Nephron progenitor cell (in vitro differentiated cells): ENCODE results near the gene LRCH3.
A peak's percentile ranks its signal among the peaks of the same experiment; 100 is the strongest.

Source experiments
- DNase-seq: peaks from one replicate; pipeline ENCODE4 v3.0.0; 2021
- H3K27ac Mint-ChIP-seq: 2 replicates; pipeline ENCODE4 v1.8.0; 2021; ENCODE audit warnings: mild to moderate bottlenecking, moderate library complexity, mixed read lengths
- H3K27me3 Mint-ChIP-seq: 2 replicates; pipeline ENCODE4 v1.8.0; 2021; ENCODE audit warnings: mild to moderate bottlenecking, low read depth, mixed read lengths; ENCODE audit not compliant: poor library complexity
- H3K36me3 Mint-ChIP-seq: 2 replicates; pipeline ENCODE4 v1.8.0; 2021; ENCODE audit warnings: low read depth, mixed read lengths
- H3K4me1 Mint-ChIP-seq: 2 replicates; pipeline ENCODE4 v1.8.0; 2021; ENCODE audit warnings: mixed read lengths
- H3K4me3 Mint-ChIP-seq: 2 replicates; pipeline ENCODE4 v1.8.0; 2021; ENCODE audit warnings: mild to moderate bottlenecking, moderate library complexity, mixed read lengths
- H3K9me3 Mint-ChIP-seq: 2 replicates; pipeline ENCODE4 v1.8.0; 2021; ENCODE audit warnings: mild to moderate bottlenecking, moderate library complexity, mixed read lengths
- CTCF ChIP-seq: fragments of 200-600 bp; sonication (generic); IDR thresholded peaks from 2 replicates; pipeline ENCODE4 v1.5.0; 2021; ENCODE audit warnings: antibody characterized with exemption

LRCH3 gene

GRCh38 chr3:197890693-197891092 lies 99.6 kb downstream of the LRCH3 start:
- peaks cover 7% of the 10 kb centered on the region for H3K36me3 Mint-ChIP-seq
- no peak for TF ChIP-seq CTCF
- DNase-seq, result no peak
- no peak overlapping the region for H3K4me3 Mint-ChIP-seq
- H3K9me3 Mint-ChIP-seq, result no peaks in the 10 kb centered on the region
- H3K27ac Mint-ChIP-seq, result peak overlapping the region; percentile 25
- H3K27me3 Mint-ChIP-seq, result no peaks in the 10 kb centered on the region
- peaks cover 4% of the 10 kb centered on the region for H3K4me1 Mint-ChIP-seq

- TF ChIP-seq CTCF, result no peak
- no peak overlapping the region for H3K4me3 Mint-ChIP-seq
- no peaks in the 10 kb centered on the region for H3K27me3 Mint-ChIP-seq
- H3K4me1 Mint-ChIP-seq, result peaks cover 4% of the 10 kb centered on the region
- no peak overlapping the region for H3K27ac Mint-ChIP-seq
- DNase-seq, result no peak
- H3K9me3 Mint-ChIP-seq, result peaks cover 5% of the 10 kb centered on the region
- no peaks in the 10 kb centered on the region for H3K36me3 Mint-ChIP-seq
Observed at GRCh38 chr3:197892162-197892561, 101.1 kb downstream of the LRCH3 start.

- Mint-ChIP-seq H3K27ac (no peak overlapping the region), H3K4me3 (no peak overlapping the region), H3K9me3 (peaks cover 14% of the 10 kb centered on the region), H3K27me3 (peaks cover 6% of the 10 kb centered on the region), H3K4me1 (no peaks in the 10 kb centered on the region), H3K36me3 (no peaks in the 10 kb centered on the region)
- TF ChIP-seq CTCF, result no peak
- DNase-seq, result no peak
Observed at GRCh38 chr3:197896421-197896820, 105.4 kb downstream of the LRCH3 start.

- DNase-seq, result no peak
- H3K4me3 Mint-ChIP-seq, result no peak overlapping the region
- no peaks in the 10 kb centered on the region for H3K36me3 Mint-ChIP-seq
- H3K9me3 Mint-ChIP-seq, result peaks cover 28% of the 10 kb centered on the region
- H3K27me3 Mint-ChIP-seq, result peaks cover 9% of the 10 kb centered on the region
- no peak for TF ChIP-seq CTCF
- no peak overlapping the region for H3K27ac Mint-ChIP-seq
- H3K4me1 Mint-ChIP-seq, result no peaks in the 10 kb centered on the region
Observed at GRCh38 chr3:197899833-197900478, 108.9 kb downstream of the LRCH3 start.

GRCh38 chr3:197901626-197902025 lies 110.6 kb downstream of the LRCH3 start:
- Mint-ChIP-seq H3K4me3 (no peak overlapping the region), H3K36me3 (no peaks in the 10 kb centered on the region), H3K9me3 (peaks cover 28% of the 10 kb centered on the region), H3K27ac (no peak overlapping the region), H3K4me1 (peaks cover 7% of the 10 kb centered on the region), H3K27me3 (peaks cover 16% of the 10 kb centered on the region)
- no peak for DNase-seq
- no peak for TF ChIP-seq CTCF
